HG02885 (cell line): ENCODE measurements around the gene FNDC11.

Experiments used
- ATAC-seq: cut with Tn5 transposase; IDR thresholded peaks from one replicate; pipeline ENCODE4 v1.9.1; 2021; ENCODE audit warnings: mild to moderate bottlenecking; ENCODE audit not compliant: unreplicated experiment, poor library complexity

Gene FNDC11

DNA sequence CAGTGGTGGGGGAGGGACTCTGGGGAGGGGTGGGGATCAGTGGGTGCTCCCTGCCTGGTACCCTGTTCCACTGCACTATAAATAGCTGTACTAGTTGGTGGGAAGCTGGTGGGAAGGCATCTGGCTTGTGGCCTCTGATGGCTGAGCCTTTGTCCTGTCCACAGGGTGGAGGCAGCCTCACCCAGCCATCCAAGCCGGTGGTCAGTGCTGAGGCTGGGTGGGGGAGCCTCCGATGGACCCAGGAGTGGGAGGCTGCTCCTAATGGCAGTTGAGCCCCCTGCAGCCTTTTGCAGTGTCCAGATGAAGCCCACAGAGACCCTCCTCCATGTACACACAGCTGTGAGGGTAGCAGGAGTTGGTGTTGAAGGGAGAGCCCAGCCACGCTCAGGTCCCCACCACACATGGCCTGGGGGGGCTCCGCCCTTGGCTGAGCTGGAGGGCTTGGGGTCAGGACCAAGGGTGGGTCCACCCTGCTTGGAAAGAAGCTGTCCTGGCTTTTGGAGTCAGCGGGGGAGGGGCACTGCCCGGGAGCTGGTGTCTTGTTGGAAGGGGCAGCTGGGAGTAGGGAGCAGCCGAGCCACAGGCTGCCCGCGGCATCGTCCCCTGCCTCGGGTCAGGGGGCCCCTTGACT, 30.9 kb upstream of the FNDC11 start:
- ATAC-seq = no peak

DNA sequence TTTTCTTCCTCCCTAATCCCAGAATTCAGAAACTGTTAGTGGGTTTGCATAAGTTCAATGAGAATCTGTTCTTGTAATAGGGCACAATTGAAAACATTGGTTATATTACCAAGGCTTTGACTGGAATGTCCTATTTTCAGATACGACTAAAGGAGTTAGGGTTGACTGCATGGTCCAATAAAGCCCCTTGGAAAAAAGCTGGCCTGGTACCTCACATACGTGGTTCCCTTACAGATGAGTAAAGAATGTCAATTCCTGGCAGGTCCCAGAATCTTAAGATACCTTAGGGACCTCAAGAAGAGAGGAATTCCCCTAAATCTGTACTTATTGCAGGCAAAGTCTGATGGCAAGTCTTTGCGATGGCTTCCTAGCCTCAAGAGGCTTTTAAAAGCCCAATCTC, 28.8 kb upstream of the FNDC11 start:
- ATAC-seq = no peak

GRCh38 chr20:63525971-63526370, 28.0 kb upstream of the FNDC11 start:
- no peak for ATAC-seq

DNA sequence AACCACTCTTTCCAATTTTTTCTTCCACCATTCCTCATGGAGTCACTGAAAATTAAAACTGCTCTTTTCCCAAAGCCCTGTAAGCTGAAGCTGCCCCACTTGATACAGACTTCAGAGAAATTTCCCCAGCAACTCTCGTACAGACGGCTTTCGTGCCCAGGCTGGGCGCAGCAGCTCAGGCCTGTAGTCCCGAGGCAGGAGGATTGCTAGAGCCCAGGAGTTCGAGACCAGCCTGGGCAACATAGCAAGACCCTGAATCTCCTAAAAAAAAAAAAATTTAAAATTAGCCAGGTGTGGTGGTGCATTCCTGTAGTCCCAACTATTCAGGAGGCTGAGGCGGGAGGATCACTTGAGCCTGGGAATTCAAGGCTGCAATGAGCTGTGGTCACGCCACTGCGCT, 26.8 kb upstream of the FNDC11 start:
- no peak for ATAC-seq

DNA sequence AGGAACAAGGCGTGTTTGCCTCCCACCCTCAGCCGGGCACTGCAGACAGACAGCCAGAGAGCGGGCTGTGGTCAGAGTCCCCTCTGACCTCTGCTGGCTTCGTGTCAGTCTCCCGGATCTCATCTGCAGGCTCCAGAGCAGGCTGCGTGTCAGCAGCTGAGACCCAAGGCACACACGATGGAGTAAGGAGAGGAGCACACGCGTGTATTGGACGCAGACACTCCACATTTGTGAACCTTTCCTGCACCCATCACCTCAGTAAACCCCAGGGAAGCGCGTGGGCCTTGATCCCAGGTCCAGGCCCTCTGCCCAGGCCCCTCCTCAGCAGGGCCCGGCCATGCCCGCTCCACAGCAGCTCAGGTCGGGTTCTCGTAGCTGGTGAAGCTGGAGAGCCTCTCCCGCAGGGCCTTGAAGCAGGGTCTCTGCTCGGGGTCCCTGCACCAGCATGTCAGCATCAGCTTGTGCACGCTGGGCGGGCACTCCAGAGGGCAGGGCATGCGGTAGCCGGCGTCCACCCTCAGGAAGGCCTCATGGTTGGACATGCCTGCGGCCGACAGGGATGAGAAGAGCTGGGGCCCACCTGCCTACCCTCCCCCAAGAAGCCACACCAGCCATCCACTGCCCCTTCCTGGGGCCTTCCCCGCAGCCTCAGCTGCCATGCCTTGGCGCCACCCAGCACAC, 24.6 kb upstream of the FNDC11 start:
- ATAC-seq = no peak

- no peak for ATAC-seq
Measured at GRCh38 chr20:63529861-63530787, 23.8 kb upstream of the FNDC11 start.

- no peak for ATAC-seq
Measured at GRCh38 chr20:63530788-63531160, 23.2 kb upstream of the FNDC11 start.

DNA sequence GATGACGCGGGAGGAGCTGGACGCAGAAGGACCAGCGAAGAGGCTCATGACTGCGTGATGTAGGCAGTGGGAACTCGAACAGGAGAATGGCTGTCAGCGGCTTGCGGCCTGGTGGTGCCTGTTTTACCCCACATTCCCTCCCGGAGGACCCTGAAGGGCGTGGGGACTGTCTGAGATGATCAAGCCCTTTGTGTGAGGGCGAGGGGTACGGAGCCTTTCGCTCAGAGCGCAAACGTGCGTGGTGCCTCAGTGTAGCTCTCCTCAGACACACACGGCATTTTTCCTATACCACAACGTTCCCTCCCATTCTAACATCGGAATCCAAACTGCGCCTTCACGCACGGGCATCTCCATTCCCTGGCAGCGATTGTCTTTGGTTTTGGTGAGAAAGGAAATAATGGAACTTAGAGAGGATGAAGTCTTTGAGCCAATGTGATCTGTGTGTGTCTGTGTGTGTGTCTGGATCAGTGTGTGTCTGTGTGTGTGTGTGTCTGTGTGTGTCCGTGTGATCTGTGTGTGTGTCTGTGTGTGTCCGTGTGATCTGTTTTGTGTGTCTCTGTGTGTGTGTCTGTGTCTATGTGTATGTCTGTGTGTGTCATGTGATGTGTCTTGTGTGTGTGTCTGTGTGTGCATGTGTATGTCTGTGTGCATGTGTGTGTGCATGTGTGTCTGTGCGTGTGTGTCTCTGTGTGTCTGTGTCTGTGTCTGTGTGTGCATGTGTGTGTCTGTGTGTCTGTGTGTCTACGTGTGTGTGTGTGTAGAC, 22.1 kb upstream of the FNDC11 start:
- ATAC-seq = no peak

- no peak for ATAC-seq
Measured at GRCh38 chr20:63532449-63532971, 21.4 kb upstream of the FNDC11 start.

GRCh38 chr20:63533388-63533787, 20.6 kb upstream of the FNDC11 start:
- ATAC-seq = no peak

DNA sequence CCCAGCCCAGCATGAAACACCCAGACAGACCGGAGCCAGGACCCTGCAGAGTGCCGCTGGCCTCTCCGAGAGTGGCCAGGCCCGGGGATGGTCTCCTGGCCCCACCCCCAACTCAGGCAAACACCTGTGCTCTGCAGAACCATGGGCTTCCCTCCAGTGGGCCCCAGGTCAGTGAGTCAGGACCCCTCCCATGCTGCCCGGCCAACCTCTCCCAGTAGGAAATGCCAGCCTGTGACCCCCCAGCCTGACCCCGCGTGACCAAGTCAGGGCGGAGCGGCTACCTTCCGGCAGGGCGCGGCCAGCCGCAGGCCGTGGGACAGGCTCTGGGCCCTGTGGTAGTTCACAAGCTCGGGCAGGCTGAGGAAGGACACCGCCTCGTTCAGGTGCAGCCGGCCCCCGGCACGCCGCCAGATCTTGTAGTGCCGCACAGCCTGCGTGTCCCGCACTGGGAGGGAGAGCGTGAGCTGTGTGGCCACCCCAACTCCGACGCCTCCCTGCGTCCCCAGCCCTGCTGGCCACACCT, 20.0 kb upstream of the FNDC11 start:
- no peak for ATAC-seq

- no peak for ATAC-seq
Measured at GRCh38 chr20:63534427-63534830, 19.5 kb upstream of the FNDC11 start.

DNA sequence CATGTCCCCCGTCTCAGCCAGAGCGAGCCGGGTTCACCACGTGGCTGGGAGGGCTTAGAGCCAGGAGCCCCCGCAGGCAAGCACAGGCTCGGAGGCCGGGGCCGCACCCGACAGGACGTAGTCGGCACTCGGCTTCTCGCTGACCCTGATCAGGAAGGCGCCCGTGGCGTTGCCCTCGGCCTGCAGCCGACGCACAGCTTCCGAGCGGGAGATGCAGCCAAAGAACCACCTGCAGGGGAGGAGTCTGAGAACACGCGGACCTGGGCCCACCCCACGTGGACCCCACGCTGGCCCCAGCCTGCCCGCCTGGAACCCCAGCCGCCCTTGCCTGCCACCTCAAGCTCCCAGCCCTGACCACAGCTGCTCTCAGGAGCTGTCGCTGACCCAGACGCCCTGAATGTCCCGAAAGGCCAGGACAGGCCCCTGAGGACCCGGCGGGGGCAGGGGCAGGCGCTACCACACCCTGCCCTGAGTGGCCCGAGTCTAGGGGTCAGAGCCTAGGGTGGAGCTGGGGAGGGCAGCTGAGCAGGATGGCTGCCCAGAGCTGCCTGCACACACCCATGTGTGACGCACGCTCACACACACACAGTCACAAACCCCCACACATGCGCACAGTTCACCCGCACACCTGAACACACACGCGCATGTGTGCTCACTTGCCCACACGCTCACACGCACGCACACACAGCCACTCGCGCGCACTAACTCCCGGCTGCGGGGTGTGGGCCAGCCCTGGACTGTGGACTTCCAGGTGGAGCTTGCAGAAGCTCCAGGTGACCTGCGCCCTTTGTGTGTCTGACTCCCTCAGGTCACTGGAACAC, 18.9 kb upstream of the FNDC11 start:
- no peak for ATAC-seq

DNA sequence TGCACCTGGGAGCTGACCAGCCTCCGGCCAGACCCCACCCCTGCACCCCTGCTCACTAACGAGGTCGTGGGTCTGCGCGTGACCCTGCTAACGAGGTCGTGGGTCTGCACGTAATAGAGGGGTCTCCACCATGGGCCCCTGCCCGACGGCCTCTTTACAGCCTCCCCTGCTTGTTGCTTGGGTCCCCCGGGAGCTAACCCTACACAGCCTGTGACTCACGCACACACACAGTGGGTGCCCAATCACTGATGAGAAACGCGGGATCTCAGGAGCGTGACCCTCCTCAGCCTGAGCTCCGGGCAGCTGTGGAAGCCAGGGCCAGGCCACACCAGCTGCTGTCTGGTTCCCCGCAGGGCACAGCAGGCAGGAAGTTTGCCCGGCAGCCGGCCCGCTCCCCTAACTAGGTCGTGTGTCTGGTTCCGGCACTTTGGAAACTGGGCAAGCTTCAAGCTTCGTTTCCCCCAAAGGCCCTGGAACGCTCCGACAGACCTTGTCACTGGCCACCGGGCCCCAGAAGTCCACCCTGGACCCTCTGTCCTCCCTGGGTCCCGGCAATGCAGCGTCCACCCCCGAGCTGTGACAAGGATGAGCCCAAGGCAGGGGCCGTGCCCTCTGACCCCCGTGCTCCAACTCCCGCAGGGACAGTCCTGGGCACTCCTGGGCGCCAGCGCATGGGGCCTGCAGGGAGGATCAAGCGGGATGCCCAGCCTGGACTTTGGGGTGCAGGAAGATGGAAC, 17.6 kb upstream of the FNDC11 start:
- ATAC-seq = no peak

GRCh38 chr20:63536997-63537524, 16.9 kb upstream of the FNDC11 start, which contains the start of gene PTK6:
PTK6 (minus strand) TSS chr20:63537376; CDS start chr20:63537314, 62 bp downstream.
- peak; percentile 6 for ATAC-seq

- peak; percentile 87 for ATAC-seq
Measured at GRCh38 chr20:63537525-63538203, 16.3 kb upstream of the FNDC11 start.

DNA sequence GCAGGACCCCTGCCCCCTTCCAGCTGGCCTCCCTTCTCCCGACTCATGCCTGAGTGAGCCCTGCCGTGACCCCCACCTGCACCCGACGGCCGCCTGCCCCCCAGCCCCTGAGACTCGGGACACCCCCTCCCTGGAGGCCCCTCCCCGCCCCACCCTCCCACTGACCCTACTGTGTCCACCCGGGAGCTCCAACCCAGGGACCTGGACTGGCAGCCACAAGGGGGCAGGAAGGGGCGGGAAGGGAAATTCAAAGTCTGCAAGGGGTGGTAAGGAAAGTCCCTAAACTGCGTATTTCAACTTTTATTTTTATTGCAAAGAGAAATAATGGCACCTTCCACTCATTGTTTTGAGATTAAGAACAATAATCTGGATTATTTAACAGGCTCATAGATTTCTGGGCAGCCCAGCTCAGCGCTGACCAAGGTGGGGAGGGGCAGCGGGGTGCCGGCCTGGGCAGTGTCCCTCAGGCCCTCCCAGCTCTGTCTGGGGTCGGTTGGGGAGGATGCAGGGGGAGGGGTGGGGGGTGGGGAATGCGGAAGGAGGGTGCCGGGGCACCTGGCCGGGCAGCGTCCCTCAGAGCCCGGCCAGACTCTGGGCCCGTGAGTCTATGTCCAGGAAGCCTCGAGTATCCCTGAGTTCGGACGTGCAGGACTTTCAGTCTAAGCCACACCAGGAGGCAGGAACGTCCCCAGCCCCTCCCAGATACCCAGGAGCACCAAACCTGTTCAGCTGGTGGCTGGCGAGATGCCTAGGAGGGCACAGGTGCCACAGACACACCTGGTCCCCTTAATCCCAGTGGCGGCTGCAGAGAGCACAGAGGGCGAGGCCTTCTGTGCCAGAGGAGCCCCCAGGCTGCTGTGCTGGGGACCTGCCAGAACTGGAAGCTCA, 15.5 kb upstream of the FNDC11 start:
- ATAC-seq = no peak
